ENCODE data around the gene CDK6.

Gene CDK6

GRCh38 chr7:92639966-92640365 is 196.4 kb downstream of the CDK6 start:
- TF ChIP-seq, protein P1, sequence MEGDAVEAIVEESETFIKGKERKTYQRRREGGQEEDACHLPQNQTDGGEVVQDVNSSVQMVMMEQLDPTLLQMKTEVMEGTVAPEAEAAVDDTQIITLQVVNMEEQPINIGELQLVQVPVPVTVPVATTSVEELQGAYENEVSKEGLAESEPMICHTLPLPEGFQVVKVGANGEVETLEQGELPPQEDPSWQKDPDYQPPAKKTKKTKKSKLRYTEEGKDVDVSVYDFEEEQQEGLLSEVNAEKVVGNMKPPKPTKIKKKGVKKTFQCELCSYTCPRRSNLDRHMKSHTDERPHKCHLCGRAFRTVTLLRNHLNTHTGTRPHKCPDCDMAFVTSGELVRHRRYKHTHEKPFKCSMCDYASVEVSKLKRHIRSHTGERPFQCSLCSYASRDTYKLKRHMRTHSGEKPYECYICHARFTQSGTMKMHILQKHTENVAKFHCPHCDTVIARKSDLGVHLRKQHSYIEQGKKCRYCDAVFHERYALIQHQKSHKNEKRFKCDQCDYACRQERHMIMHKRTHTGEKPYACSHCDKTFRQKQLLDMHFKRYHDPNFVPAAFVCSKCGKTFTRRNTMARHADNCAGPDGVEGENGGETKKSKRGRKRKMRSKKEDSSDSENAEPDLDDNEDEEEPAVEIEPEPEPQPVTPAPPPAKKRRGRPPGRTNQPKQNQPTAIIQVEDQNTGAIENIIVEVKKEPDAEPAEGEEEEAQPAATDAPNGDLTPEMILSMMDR (IDR thresholded peaks at IDR 0.05; ENCODE audit: control extremely low read depth, extremely low read depth, low read depth, missing control alignments) = no peak
- POLR2A ChIA-PET = no interaction called here
- CTCF ChIA-PET = no interaction called here
- no peak for DNase-seq (ENCODE audit: extremely low spot score)

- POLR2A ChIA-PET = no interaction called here
- CTCF ChIA-PET = no interaction called here
- TF ChIP-seq, protein P1 (IDR thresholded peaks at IDR 0.05; ENCODE audit: control extremely low read depth, extremely low read depth, low read depth, missing control alignments) = no peak
- no peak for DNase-seq (ENCODE audit: extremely low spot score)
Observed at GRCh38 chr7:92639213-92639896, 197.0 kb downstream of the CDK6 start.

- DNase-seq (ENCODE audit: extremely low spot score) = no peak
- TF ChIP-seq, protein P1 (IDR thresholded peaks at IDR 0.05; ENCODE audit: control extremely low read depth, extremely low read depth, low read depth, missing control alignments) = no peak
- CTCF ChIA-PET = no interaction called here
- POLR2A ChIA-PET = no interaction called here
Observed at GRCh38 chr7:92636018-92636560, 200.3 kb downstream of the CDK6 start.

DNA sequence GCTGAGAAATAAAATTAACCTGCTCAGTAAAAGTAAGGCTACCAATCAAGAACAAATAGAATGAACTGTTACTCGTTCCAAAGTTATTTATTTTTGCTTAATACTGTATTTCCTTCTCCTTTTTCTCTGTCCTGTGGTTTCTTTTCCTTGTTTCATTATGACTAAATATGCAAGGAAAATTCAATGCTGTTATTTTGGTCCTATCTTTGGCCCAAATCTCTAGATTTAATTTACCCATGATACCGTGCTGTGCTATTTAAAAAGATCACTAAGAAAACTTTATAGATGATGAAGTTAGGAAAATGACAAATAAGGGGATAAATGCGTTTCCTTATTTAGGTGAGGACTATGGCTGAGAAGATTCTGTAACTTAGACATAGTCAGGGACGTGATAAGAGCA is 200.8 kb downstream of the CDK6 start:
- TF ChIP-seq, protein P1 (IDR thresholded peaks at IDR 0.05; ENCODE audit: control extremely low read depth, extremely low read depth, low read depth, missing control alignments) = no peak
- DNase-seq (ENCODE audit: extremely low spot score) = no peak
- POLR2A ChIA-PET = no interaction called here
- CTCF ChIA-PET = interaction anchor here (1.1 to 1.3 kb wide), 2 partner anchors 15 to 33 kb away, joined by 3 to 5 read pairs; no protein-coding TSS in a partner anchor

GRCh38 chr7:92634924-92635519 is 201.4 kb downstream of the CDK6 start:
- ChIA-PET CTCF (interaction anchor here (1.1 to 1.3 kb wide), 2 partner anchors 14 to 32 kb away, joined by 3 to 5 read pairs; no protein-coding TSS in a partner anchor), POLR2A (no interaction called here)
- TF ChIP-seq, protein P1 (IDR thresholded peaks at IDR 0.05; ENCODE audit: control extremely low read depth, extremely low read depth, low read depth, missing control alignments) = no peak
- no peak for DNase-seq (ENCODE audit: extremely low spot score)

DNA sequence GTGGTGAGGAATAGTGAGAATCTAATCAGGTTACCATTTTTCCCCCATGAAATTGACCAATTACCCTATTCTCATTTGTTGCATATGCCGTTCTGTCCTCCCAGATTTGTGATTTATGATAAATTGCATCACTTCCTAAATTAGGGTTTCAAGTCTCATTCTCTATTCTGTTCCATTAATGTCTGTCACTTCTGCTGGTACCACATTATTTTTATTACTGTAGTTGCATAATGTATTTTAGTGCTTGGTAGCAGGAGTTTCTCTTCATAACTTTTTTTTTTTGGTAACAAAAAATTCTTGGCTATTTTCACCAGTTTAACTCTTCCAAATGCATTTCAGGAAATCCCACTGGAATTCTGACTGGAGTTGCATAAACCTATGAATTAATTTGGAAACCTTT is 202.2 kb downstream of the CDK6 start:
- TF ChIP-seq, protein P1 (IDR thresholded peaks at IDR 0.05; ENCODE audit: control extremely low read depth, extremely low read depth, low read depth, missing control alignments) = no peak
- no peak for DNase-seq (ENCODE audit: extremely low spot score)
- ChIA-PET POLR2A (no interaction called here), CTCF (interaction anchor here (4.4 kb wide), 1 partner anchor 13 kb away, joined by 29 read pairs; no protein-coding TSS in a partner anchor)

Measured in GM10248 (cell line).